AG09309 (cell line): ENCODE measurements around the gene PRRT2.

Experiments used
- DNase-seq: peaks from one replicate; pipeline ENCODE4 v3.0.0-alpha.2; 2010; ENCODE audit warnings: low read depth
- H3K4me3 ChIP-seq: 2 replicates; pipeline ENCODE4 v1.5.1; 2011; ENCODE audit warnings: mild to moderate bottlenecking, low read depth, low read length, moderate library complexity; ENCODE audit not compliant: control insufficient read depth
- TF ChIP-seq, protein P1 (sequence below): IDR thresholded peaks from 2 replicates; pipeline ENCODE4 v1.5.1; 2011; ENCODE audit warnings: mild to moderate bottlenecking, low read depth, low read length, inconsistent platforms; ENCODE audit not compliant: insufficient read depth, control insufficient read depth; ENCODE audit errors: missing control alignments

The PRRT2 gene

DNA sequence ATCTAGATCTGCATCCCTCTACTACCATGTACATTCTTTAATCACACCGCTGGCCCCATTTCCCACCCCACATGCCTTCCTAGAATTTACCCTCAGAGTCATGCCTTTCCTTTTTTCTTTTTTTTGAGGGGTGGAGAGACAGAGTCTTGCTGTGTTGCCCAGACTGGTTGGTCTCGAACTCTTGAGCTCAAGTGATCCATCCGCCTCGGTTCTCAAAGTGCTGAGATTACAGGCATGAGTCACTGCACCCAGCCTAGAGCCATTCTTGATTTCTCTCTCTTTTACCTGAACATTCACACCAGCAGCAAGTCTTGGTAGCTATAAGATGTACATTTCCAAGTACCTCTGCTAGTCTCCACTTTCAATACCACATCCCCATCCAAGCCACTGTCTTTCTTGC is 6.1 kb downstream of the PRRT2 start:
- no peak overlapping the region for H3K4me3 ChIP-seq
- TF ChIP-seq, protein P1, sequence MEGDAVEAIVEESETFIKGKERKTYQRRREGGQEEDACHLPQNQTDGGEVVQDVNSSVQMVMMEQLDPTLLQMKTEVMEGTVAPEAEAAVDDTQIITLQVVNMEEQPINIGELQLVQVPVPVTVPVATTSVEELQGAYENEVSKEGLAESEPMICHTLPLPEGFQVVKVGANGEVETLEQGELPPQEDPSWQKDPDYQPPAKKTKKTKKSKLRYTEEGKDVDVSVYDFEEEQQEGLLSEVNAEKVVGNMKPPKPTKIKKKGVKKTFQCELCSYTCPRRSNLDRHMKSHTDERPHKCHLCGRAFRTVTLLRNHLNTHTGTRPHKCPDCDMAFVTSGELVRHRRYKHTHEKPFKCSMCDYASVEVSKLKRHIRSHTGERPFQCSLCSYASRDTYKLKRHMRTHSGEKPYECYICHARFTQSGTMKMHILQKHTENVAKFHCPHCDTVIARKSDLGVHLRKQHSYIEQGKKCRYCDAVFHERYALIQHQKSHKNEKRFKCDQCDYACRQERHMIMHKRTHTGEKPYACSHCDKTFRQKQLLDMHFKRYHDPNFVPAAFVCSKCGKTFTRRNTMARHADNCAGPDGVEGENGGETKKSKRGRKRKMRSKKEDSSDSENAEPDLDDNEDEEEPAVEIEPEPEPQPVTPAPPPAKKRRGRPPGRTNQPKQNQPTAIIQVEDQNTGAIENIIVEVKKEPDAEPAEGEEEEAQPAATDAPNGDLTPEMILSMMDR, result no peak
- DNase-seq, result no peak

DNA sequence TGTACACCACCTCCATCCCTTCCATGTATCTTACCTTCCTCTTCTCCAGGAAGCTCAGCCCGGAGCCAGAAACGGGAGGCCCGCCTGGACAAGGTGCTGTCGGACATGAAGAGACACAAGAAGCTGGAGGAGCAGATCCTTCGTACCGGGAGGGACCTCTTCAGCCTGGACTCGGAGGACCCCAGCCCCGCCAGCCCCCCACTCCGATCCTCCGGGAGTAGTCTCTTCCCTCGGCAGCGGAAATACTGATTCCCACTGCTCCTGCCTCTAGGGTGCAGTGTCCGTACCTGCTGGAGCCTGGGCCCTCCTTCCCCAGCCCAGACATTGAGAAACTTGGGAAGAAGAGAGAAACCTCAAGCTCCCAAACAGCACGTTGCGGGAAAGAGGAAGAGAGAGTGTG is 7.5 kb downstream of the PRRT2 start:
- TF ChIP-seq, protein P1, result peak; percentile 12
- H3K4me3 ChIP-seq, result peak overlapping the region; percentile 93
- DNase-seq, result no peak

DNA sequence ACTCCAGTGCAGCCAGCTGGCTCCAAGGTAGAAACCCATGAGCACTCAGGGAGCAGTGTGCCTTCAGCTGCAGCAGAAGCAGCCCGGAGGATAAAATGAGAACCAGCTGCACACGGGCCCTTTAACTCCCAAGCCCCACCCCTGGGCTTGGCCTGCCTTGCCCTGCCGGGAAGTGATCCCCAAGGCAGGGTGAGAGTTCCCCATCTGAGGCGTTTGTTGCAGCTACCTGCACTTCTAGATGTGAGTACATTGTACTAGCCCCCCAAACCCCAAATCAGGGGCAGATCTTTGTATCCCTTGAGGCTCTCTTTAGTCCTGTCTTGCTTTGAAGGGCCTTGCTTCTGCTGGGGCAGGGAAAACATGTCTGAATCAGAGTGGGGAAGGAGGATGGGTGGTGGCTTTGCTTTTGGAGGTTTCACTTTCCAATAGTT is 8.3 kb downstream of the PRRT2 start, which contains the start of gene MVP:
Gene MVP (plus strand): TSS at position 192 of the 431 bp plus-strand sequence. CDS start 10,088 bp downstream, outside the sequence.
- no peak for DNase-seq
- TF ChIP-seq, protein P1, result no peak
- peak within 1 kb of the TSS; percentile 93 for H3K4me3 ChIP-seq

DNA sequence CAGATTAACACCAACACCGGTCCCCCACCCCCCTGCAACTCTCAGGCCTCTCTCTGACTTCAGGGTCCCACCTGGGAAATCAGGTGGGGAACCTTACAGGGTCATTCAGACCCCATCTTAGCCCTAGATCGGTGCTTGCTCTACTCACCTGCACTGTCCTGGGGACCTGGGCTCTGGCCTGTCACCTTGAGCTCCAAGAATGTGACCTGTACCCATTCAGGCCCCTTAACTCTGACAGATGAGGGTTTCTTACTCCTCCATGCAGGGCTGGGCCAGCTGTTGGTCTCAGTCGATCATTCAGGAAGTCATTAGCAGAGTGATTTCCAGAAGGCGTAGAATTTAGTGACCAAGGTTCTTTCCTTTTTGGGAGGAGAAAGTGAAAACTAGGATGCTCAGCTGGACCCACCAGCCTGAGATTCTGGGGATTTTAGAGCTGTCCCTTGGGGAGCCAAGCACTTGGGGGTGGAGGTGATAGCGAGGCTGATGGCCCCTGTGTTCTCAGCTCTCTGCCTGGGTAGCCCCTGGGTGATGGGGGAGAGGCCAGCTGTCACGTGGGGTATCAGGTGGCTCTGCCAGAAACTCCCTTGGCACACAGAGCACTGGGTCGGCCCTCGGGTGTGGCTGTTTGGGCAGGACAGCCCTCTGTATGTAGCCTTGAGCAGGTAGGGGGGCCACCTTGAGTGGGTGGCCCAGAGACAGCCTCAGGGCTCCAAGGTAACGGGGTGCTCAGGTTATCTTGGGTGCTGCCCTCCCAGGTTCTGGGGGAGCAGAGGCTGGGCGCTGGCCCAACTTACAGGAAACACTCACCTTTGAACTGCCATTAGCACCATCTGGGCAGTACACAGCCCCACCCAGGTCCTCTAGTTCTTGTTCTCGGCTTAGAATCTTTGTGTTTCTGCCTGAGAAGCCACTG is 9.0 kb downstream of the PRRT2 start:
- DNase-seq, result no peak
- peak overlapping the region; percentile 93 for H3K4me3 ChIP-seq
- TF ChIP-seq, protein P1, result no peak

DNA sequence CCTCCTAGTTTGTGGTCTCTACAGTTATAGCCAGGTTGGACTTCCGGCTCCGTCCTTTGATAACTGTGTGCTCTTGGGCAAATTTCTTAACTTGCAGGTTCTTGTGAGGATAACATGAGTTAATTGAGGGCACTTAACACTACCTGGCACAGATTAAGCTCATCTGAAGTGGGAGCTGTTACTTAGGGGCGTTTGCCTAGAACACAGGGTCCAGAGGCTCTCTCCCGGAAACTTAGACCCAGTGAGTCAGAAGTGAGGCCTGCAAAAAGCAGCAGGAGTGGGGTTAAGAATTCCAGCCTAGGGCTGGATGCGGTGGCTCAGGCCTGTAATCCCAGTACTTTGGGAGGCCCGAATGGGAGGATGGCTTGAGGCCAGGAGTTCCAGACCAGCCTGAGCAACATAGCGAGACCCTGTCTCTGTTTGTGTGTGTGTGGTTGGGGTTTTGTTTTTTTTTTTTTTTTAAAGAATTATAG is 9.7 kb downstream of the PRRT2 start:
- TF ChIP-seq, protein P1, result no peak
- H3K4me3 ChIP-seq, result peak overlapping the region; percentile 93
- DNase-seq, result no peak

DNA sequence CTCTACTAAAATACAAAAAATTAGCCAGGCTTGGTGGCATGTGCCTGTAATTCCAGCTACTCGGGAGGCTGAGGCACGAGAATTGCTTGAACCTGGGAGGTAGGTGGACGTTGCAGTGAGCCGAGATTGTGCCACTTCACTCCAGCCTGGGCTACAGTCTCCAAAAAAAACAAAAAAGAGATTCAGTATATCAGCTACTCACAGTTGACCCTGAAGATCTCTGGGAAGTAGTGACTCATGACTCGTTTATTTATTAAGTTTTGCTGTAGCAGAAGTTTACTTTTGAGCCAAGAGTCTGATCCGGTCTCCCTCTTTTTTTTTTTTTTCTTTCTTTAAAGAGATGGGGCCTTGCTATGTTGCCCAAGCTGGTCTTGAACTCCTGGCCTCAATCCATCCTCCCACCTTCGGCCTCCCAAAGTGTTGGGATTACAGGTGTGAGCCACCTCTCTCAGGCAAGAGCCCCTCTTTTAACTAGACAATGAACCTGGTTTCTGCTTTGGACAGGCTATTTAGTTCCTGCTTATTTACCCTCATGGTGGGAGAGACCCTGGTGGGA is 12.7 kb downstream of the PRRT2 start:
- TF ChIP-seq, protein P1, result no peak
- no peak for DNase-seq
- H3K4me3 ChIP-seq, result peak overlapping the region; percentile 18
